Measurements from ENCODE around the gene KIF1B.

DNA sequence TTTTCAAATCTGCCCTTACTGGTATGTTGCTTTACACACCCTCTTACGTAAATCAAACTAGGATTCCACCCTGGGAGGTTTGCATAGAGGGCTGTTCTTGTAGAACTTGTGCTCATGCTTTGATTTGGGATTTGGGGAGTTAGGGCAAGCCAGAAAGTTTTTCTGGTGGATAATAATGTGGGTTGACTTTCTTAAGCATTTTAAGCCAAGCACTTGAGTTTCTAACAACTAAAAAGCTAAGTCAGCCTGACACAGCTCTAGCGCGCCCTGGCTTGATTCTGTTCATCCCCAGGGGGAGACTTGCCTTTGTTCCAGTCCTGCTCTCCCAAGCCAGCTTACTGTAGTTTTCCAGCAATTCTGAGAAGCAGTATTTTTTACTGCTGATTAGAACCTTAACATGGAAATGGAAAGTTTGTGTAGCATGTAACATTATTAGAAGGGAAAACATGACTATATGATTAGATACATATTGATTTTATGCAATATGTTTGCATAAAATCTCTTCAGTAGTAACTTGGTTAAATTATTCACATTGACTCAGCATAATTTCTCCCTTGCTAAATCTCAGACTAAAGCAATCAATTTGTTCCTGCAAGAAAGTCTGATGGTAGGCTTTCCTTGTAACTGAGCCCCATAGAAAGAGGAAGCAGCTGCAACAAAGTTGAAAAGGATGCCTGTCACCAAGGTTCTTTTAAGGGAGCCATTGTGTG is 177.5 kb downstream of the KIF1B start:
- TF ChIP-seq RAD21 (IDR thresholded peaks at IDR 0.05; ENCODE audit: low read depth), result no peak
- no peak for TF ChIP-seq EGR1 (IDR thresholded peaks at IDR 0.05)
- TF ChIP-seq, protein P1, sequence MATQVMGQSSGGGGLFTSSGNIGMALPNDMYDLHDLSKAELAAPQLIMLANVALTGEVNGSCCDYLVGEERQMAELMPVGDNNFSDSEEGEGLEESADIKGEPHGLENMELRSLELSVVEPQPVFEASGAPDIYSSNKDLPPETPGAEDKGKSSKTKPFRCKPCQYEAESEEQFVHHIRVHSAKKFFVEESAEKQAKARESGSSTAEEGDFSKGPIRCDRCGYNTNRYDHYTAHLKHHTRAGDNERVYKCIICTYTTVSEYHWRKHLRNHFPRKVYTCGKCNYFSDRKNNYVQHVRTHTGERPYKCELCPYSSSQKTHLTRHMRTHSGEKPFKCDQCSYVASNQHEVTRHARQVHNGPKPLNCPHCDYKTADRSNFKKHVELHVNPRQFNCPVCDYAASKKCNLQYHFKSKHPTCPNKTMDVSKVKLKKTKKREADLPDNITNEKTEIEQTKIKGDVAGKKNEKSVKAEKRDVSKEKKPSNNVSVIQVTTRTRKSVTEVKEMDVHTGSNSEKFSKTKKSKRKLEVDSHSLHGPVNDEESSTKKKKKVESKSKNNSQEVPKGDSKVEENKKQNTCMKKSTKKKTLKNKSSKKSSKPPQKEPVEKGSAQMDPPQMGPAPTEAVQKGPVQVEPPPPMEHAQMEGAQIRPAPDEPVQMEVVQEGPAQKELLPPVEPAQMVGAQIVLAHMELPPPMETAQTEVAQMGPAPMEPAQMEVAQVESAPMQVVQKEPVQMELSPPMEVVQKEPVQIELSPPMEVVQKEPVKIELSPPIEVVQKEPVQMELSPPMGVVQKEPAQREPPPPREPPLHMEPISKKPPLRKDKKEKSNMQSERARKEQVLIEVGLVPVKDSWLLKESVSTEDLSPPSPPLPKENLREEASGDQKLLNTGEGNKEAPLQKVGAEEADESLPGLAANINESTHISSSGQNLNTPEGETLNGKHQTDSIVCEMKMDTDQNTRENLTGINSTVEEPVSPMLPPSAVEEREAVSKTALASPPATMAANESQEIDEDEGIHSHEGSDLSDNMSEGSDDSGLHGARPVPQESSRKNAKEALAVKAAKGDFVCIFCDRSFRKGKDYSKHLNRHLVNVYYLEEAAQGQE (IDR thresholded peaks at IDR 0.05; ENCODE audit: low read depth), result no peak
- TF ChIP-seq, protein P2, sequence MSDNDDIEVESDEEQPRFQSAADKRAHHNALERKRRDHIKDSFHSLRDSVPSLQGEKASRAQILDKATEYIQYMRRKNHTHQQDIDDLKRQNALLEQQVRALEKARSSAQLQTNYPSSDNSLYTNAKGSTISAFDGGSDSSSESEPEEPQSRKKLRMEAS (IDR thresholded peaks at IDR 0.05), result no peak
- TF ChIP-seq EP300 (IDR thresholded peaks at IDR 0.05; ENCODE audit: borderline replicate concordance), result no peak

Data from Ishikawa (cell line).